ENCODE results near the gene NDUFAF7. TPM values are rescaled to one million over a fixed set of nuclear protein-coding genes. Genes with fewer than 3 reads are reported as not detected.

The NDUFAF7 gene
- total RNA-seq, 1 experiment from 2014 or later: 38.0 TPM

DNA sequence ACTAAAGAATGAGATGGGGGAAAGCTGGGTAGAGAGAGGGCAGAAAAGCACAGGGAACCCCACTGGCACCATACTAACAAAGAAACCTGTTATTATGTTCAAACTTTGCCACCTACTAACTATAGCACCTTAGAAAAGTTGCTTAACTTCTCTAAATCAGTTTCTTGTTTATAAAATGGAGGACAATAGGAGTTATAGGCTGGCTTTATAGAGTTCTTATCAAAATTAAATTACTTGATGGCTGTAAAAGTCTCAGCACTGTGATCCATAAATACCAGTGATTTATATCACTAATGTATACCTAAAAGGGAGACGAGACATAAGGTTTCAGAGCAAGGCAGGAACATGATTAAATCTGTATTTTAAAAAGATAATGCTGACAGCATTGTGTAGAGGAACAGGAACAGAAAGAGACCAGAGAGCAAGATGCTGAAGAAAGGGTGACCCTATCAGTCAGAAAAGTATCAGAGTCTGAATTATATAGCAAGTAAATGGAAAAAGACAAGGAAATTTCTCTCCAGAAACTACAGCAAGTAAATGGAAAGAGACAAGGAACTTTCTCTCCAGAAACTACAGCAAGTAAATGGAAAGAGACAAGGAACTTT lies 64.1 kb downstream of the NDUFAF7 start:
- CTCF ChIA-PET: no interaction called here

DNA sequence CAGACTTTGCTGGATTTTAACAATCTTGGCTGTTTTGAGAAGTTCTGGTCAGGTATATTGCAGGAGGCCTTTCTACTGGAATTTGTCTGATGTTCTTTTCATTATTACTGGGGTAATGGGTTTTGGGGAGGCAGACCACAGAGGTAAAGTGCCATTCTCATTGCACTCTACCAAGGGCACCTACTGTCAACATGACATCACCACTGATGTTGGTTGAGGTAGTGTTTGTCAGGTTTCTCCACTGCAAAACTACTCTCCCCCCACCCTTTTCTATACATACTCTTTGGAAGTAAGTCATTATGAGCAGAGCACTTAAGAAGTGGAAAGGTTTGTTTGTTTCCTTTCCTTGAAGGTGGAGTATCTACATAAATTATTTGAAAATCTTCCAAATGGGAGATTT lies 66.2 kb downstream of the NDUFAF7 start:
- Histone ChIP-seq H3K4me1 (no peaks in the 10 kb centered on the region), H3K4me3 (ENCODE audit: low read depth, low read length) (no peak overlapping the region), H3K27me3 (replicated peaks; ENCODE audit: control insufficient read depth, insufficient read depth, low read length) (no peaks in the 10 kb centered on the region), H3K36me3 (ENCODE audit: control insufficient read depth, insufficient read depth, low read length) (no peaks in the 10 kb centered on the region), H3K9me3 (no peaks in the 10 kb centered on the region)
- no TSS peak for BruUV-seq (replicated peaks)
- no peaks in the 10 kb centered on the region for H3K4me1 Mint-ChIP-seq (ENCODE audit: low read depth, unreplicated experiment)
- no peaks in the 10 kb centered on the region for H3K9me3 Mint-ChIP-seq (ENCODE audit: unreplicated experiment)
- H3K36me3 Mint-ChIP-seq (ENCODE audit: insufficient read depth, unreplicated experiment): peaks cover under 1% of the 10 kb centered on the region
- intact Hi-C loops (cut with micrococcal nuclease; ENCODE audit: unreplicated experiment): no loop called here
- TF ChIP-seq, protein P1, sequence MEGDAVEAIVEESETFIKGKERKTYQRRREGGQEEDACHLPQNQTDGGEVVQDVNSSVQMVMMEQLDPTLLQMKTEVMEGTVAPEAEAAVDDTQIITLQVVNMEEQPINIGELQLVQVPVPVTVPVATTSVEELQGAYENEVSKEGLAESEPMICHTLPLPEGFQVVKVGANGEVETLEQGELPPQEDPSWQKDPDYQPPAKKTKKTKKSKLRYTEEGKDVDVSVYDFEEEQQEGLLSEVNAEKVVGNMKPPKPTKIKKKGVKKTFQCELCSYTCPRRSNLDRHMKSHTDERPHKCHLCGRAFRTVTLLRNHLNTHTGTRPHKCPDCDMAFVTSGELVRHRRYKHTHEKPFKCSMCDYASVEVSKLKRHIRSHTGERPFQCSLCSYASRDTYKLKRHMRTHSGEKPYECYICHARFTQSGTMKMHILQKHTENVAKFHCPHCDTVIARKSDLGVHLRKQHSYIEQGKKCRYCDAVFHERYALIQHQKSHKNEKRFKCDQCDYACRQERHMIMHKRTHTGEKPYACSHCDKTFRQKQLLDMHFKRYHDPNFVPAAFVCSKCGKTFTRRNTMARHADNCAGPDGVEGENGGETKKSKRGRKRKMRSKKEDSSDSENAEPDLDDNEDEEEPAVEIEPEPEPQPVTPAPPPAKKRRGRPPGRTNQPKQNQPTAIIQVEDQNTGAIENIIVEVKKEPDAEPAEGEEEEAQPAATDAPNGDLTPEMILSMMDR (IDR thresholded peaks at IDR 0.05; ENCODE audit: insufficient read depth in 1 of 2, low read depth in 1 of 2, low read length in 1 of 2, severe bottlenecking in 1 of 2, unreplicated experiment in 1 of 2): no peak
- no peak for DNase-seq
- H3K27ac Mint-ChIP-seq (ENCODE audit: unreplicated experiment): no peak overlapping the region
- POLR2A ChIA-PET: no interaction called here
- H3K27me3 Mint-ChIP-seq (ENCODE audit: insufficient read depth, unreplicated experiment): no peaks in the 10 kb centered on the region
- CTCF ChIA-PET: no interaction called here
- no peak overlapping the region for H3K4me3 Mint-ChIP-seq (ENCODE audit: unreplicated experiment)

More for the DNA sequence above, 64.1 kb downstream of the NDUFAF7 start:
- intact Hi-C loops (cut with micrococcal nuclease; ENCODE audit: unreplicated experiment): no loop called here
- BruUV-seq (replicated peaks): no TSS peak
- H3K27me3 ChIP-seq (replicated peaks; ENCODE audit: control insufficient read depth, insufficient read depth, low read length): no peaks in the 10 kb centered on the region
- POLR2A ChIA-PET: no interaction called here
- H3K27me3 Mint-ChIP-seq (ENCODE audit: insufficient read depth, unreplicated experiment): no peaks in the 10 kb centered on the region
- H3K36me3 Mint-ChIP-seq (ENCODE audit: insufficient read depth, unreplicated experiment): peaks cover 13% of the 10 kb centered on the region
- H3K36me3 ChIP-seq (ENCODE audit: control insufficient read depth, insufficient read depth, low read length): no peaks in the 10 kb centered on the region
- TF ChIP-seq, protein P1 (IDR thresholded peaks at IDR 0.05; ENCODE audit: insufficient read depth in 1 of 2, low read depth in 1 of 2, low read length in 1 of 2, severe bottlenecking in 1 of 2, unreplicated experiment in 1 of 2): no peak
- H3K4me1 ChIP-seq: no peaks in the 10 kb centered on the region
- no peaks in the 10 kb centered on the region for H3K9me3 ChIP-seq
- H3K9me3 Mint-ChIP-seq (ENCODE audit: unreplicated experiment): no peaks in the 10 kb centered on the region
- no peak overlapping the region for H3K27ac Mint-ChIP-seq (ENCODE audit: unreplicated experiment)
- H3K4me3 ChIP-seq (ENCODE audit: low read depth, low read length): no peak overlapping the region
- no peak for DNase-seq
- H3K4me3 Mint-ChIP-seq (ENCODE audit: unreplicated experiment): no peak overlapping the region
- H3K4me1 Mint-ChIP-seq (ENCODE audit: low read depth, unreplicated experiment): no peaks in the 10 kb centered on the region

Other genes starting within 250 kb of the NDUFAF7 start
- gene HEATR5B, start 147.3 kb upstream of the NDUFAF7 start, total RNA-seq (2022): 15.3 and 16.1 TPM in 2 replicates
- gene GPATCH11, start 147.1 kb upstream of the NDUFAF7 start, total RNA-seq (2022): 7.5 and 8.3 TPM in 2 replicates
- 41.7 and 50.1 TPM in 2 replicates for gene EIF2AK2, start 74.7 kb upstream of the NDUFAF7 start, total RNA-seq (2022)
- not detected in 2 replicates for gene SULT6B1, start 43.0 kb upstream of the NDUFAF7 start, total RNA-seq (2022)
- 55.3 and 56.0 TPM in 2 replicates for gene CEBPZOS, start 35.2 kb upstream of the NDUFAF7 start, total RNA-seq (2022)
- 93.3 and 95.4 TPM in 2 replicates for gene CEBPZ, start 62 bp upstream of the NDUFAF7 start, total RNA-seq (2022)
- gene PRKD3, start 93.2 kb downstream of the NDUFAF7 start, total RNA-seq (2022): 40.2 and 41.2 TPM in 2 replicates
- 4.7 and 6.3 TPM in 2 replicates for gene QPCT, start 113.0 kb downstream of the NDUFAF7 start, total RNA-seq (2022)

Data from Caco-2 (cell line).